IMR-90 (cell line): ENCODE measurements around the gene TBC1D9. TPM values are rescaled to one million over a fixed set of nuclear protein-coding genes. Genes with fewer than 3 reads are reported as not detected.

Experiments
- ATAC-seq: fragments of 200-7000 bp; cut with Tn5 transposase; 2 replicates; pipeline ENCODE4 v1.9.1; 2020; ENCODE audit warnings: low read depth, mild to moderate bottlenecking, moderate library complexity
- BruUV-seq: library from RNA; stranded (reverse); fragments of 400-500 nt; replicated peaks from 2 replicates; lab custom pipeline; 2021; lab: Mats Ljungman, UMichigan
- CTCF ChIA-PET: fragments of 300-600 bp; formaldehyde crosslinking; extraction: SDS; loops from one replicate; lab custom pipeline; 2021; ENCODE audit warnings: antibody characterized with exemption; lab: Yijun Ruan, JAX
- POLR2A ChIA-PET: fragments of 300-600 bp; sonication (Branson Sonifier 250); formaldehyde crosslinking; loops from one replicate; lab custom pipeline; 2022; ENCODE audit warnings: antibody characterized with exemption; ENCODE audit not compliant: unreplicated experiment; lab: Charles Lee
- DNase-seq: peaks from one replicate; pipeline ENCODE4 v3.0.0; 2013
- H2AFZ ChIP-seq: replicated peaks from 2 replicates; pipeline ENCODE3; 2013; ENCODE audit warnings: low read length, mild to moderate bottlenecking; ENCODE audit not compliant: poor library complexity
- H2AK5ac ChIP-seq: 2 replicates; pipeline ENCODE4 v1.6.1; 2013; ENCODE audit warnings: low read depth, low read length, inconsistent platforms
- H2AK9ac ChIP-seq: replicated peaks from 2 replicates; pipeline ENCODE3; 2013; ENCODE audit warnings: mild to moderate bottlenecking, low read depth, low read length, moderate library complexity; ENCODE audit not compliant: poor library complexity
- H2BK120ac ChIP-seq: 2 replicates; pipeline ENCODE4 v1.6.1; 2013; ENCODE audit warnings: low read depth, low read length, inconsistent platforms
- H2BK15ac ChIP-seq: 3 replicates; pipeline ENCODE4 v1.6.1; 2013; ENCODE audit warnings: low read depth, low read length, inconsistent platforms
- H2BK20ac ChIP-seq: 2 replicates; pipeline ENCODE4 v1.6.1; 2013; ENCODE audit warnings: low read depth, mild to moderate bottlenecking, inconsistent platforms, low read length, moderate library complexity
- H2BK5ac ChIP-seq: 2 replicates; pipeline ENCODE4 v1.6.1; 2013; ENCODE audit warnings: mild to moderate bottlenecking, low read depth, low read length, inconsistent platforms; ENCODE audit not compliant: poor library complexity, severe bottlenecking
- H3K14ac ChIP-seq: replicated peaks from 2 replicates; pipeline ENCODE4 v1.6.1; 2013; ENCODE audit warnings: low read depth, low read length, inconsistent platforms
- H3K18ac ChIP-seq: 2 replicates; pipeline ENCODE4 v1.6.1; 2013; ENCODE audit warnings: low read depth, low read length, control low read depth
- H3K23ac ChIP-seq: 2 replicates; pipeline ENCODE4 v1.6.1; 2013; ENCODE audit warnings: low read depth, low read length, inconsistent platforms
- H3K27ac ChIP-seq: 2 replicates; pipeline ENCODE4 v1.5.1; 2013; ENCODE audit warnings: mild to moderate bottlenecking, control low read depth, low read length; ENCODE audit not compliant: insufficient read depth
- H3K27me3 ChIP-seq: 2 replicates; pipeline ENCODE4 v1.6.1; 2013; ENCODE audit warnings: low read length; ENCODE audit not compliant: control insufficient read depth, insufficient read depth
- H3K36me3 ChIP-seq: 2 replicates; pipeline ENCODE4 v1.6.1; 2013; ENCODE audit warnings: low read length, mixed read lengths; ENCODE audit not compliant: control insufficient read depth, insufficient read depth
- H3K4ac ChIP-seq: 2 replicates; pipeline ENCODE4 v1.6.1; 2013; ENCODE audit warnings: low read depth, low read length, inconsistent platforms
- H3K4me1 ChIP-seq: 2 replicates; pipeline ENCODE4 v1.6.1; 2013; ENCODE audit warnings: low read length, mixed read lengths; ENCODE audit not compliant: control insufficient read depth, insufficient read depth
- H3K4me2 ChIP-seq: 2 replicates; pipeline ENCODE4 v1.6.1; 2013; ENCODE audit warnings: low read depth, mild to moderate bottlenecking, control low read depth, low read length, moderate library complexity
- H3K4me3 ChIP-seq: 2 replicates; pipeline ENCODE4 v1.5.1; 2013; ENCODE audit warnings: low read depth, mild to moderate bottlenecking, control low read depth, low read length, moderate library complexity; ENCODE audit not compliant: insufficient read depth
- H3K56ac ChIP-seq: 2 replicates; pipeline ENCODE4 v1.6.1; 2013; ENCODE audit warnings: low read length, inconsistent platforms; ENCODE audit not compliant: insufficient read depth; ENCODE audit errors: extremely low read depth
- H3K79me1 ChIP-seq, 2 experiments: 2 replicates each; pipeline ENCODE4 v1.6.1; 2013; ENCODE audit warnings: low read length in 2 of 2, inconsistent platforms in 1 of 2, low read depth in 1 of 2
- H3K9ac ChIP-seq: 2 replicates; pipeline ENCODE4 v1.6.1; 2013; ENCODE audit warnings: low read depth, low read length, control low read depth
- H3K9me1 ChIP-seq: 2 replicates; pipeline ENCODE4 v1.6.1; 2013; ENCODE audit warnings: low read length, inconsistent platforms; ENCODE audit not compliant: insufficient read depth
- H3K9me3 ChIP-seq: 2 replicates; pipeline ENCODE4 v1.6.1; 2013; ENCODE audit warnings: low read length; ENCODE audit not compliant: control insufficient read depth, insufficient read depth
- H4K20me1 ChIP-seq: 2 replicates; pipeline ENCODE4 v1.6.1; 2013; ENCODE audit warnings: low read length, inconsistent platforms; ENCODE audit not compliant: insufficient read depth
- H4K5ac ChIP-seq: 2 replicates; pipeline ENCODE4 v1.6.1; 2013; ENCODE audit warnings: mild to moderate bottlenecking, low read depth, low read length, control low read depth
- H4K8ac ChIP-seq, 2 experiments: 2 replicates each; pipeline ENCODE4 v1.6.1; 2013; ENCODE audit warnings: low read depth in 2 of 2, low read length in 2 of 2, control low read depth in 1 of 2, inconsistent platforms in 1 of 2
- H4K91ac ChIP-seq: 2 replicates; pipeline ENCODE4 v1.6.1; 2013; ENCODE audit warnings: low read depth, low read length, inconsistent platforms; ENCODE audit not compliant: insufficient read depth
- BHLHE40 ChIP-seq: fragments of 150-350 bp; IDR thresholded peaks from 2 replicates; pipeline ENCODE4 v1.6.1; 2016; ENCODE audit warnings: mild to moderate bottlenecking, low read depth, low read length
- CEBPB ChIP-seq: IDR thresholded peaks from 2 replicates; pipeline ENCODE4 v1.6.1; 2012; ENCODE audit warnings: low read depth, low read length, improper control_type of control experiment
- CHD1 ChIP-seq: IDR thresholded peaks from 2 replicates; pipeline ENCODE4 v1.6.1; 2012; ENCODE audit warnings: low read depth, low read length, improper control_type of control experiment
- CTCF ChIP-seq: conservative IDR thresholded peaks from 2 replicates; pipeline ENCODE4 v1.5.1; 2012; ENCODE audit warnings: mild to moderate bottlenecking, low read depth, low read length, improper control_type of control experiment
- ELK1 ChIP-seq: fragments of 150-350 bp; IDR thresholded peaks from 2 replicates; pipeline ENCODE4 v1.6.1; 2016; ENCODE audit warnings: low read depth, mild to moderate bottlenecking, low read length, moderate library complexity, borderline replicate concordance
- FOS ChIP-seq: fragments of 150-350 bp; IDR thresholded peaks from 2 replicates; pipeline ENCODE4 v1.6.1; 2016; ENCODE audit warnings: low read depth, low read length
- MAFK ChIP-seq: IDR thresholded peaks from 2 replicates; pipeline ENCODE4 v1.6.1; 2012; ENCODE audit warnings: low read depth, low read length, improper control_type of control experiment
- MAZ ChIP-seq: IDR thresholded peaks from 2 replicates; pipeline ENCODE4 v1.6.1; 2012; ENCODE audit warnings: low read depth, mild to moderate bottlenecking, low read length, improper control_type of control experiment, moderate library complexity, borderline replicate concordance
- MXI1 ChIP-seq: IDR thresholded peaks from 2 replicates; pipeline ENCODE4 v1.6.1; 2012; ENCODE audit warnings: low read depth, mild to moderate bottlenecking, low read length, moderate library complexity, borderline replicate concordance
- NFE2L2 ChIP-seq: fragments of 150-350 bp; IDR thresholded peaks from 2 replicates; pipeline ENCODE4 v1.6.1; 2016; ENCODE audit warnings: low read depth, mild to moderate bottlenecking, low read length
- POLR2A ChIP-seq: IDR thresholded peaks from 2 replicates; pipeline ENCODE4 v1.6.1; 2012; ENCODE audit warnings: mild to moderate bottlenecking, low read depth, low read length
- RAD21 ChIP-seq: IDR thresholded peaks from 2 replicates; pipeline ENCODE4 v1.6.1; 2012; ENCODE audit warnings: low read length, improper control_type of control experiment
- RCOR1 ChIP-seq: IDR thresholded peaks from 2 replicates; pipeline ENCODE4 v1.6.1; 2012; ENCODE audit warnings: mild to moderate bottlenecking, low read length, improper control_type of control experiment; ENCODE audit not compliant: insufficient replicate concordance
- RFX5 ChIP-seq: IDR thresholded peaks from 2 replicates; pipeline ENCODE4 v1.8.0; 2012; ENCODE audit warnings: low read depth, mild to moderate bottlenecking, low read length, moderate library complexity
- SMC3 ChIP-seq: fragments of 150-350 bp; IDR thresholded peaks from 2 replicates; pipeline ENCODE4 v1.6.1; 2016; ENCODE audit warnings: low read depth, mild to moderate bottlenecking, antibody characterized with exemption, low read length, moderate library complexity
- WGBS, 2 experiments: methylation state at CpG; one replicate each; pipeline versions ENCODE4 v1.1.5 to v1.1.7; 2013; ENCODE audit warnings: missing lambda C conversion rate in 2 of 2; ENCODE audit not compliant: insufficient read length in 1 of 2; ENCODE audit errors: extremely low coverage in 2 of 2; 5-methylcytosine and 5-hydroxymethylcytosine counted together
- dilution Hi-C: fragments of 300-500 bp; cut with HindIII; formaldehyde crosslinking; loops from one replicate; pipeline ENCODE4 v1.14.3; 2018; ENCODE audit warnings: low sequenced_read_pairs; ENCODE audit not compliant: unreplicated experiment
- in situ Hi-C: fragments of 300-500 bp; cut with MboI; formaldehyde crosslinking; loops from 3 replicates; pipeline ENCODE4 v1.14.3; 2019; ENCODE audit warnings: low sequenced_read_pairs, inconsistent platforms, mixed read lengths
- intact Hi-C: fragments of 100-400 bp; cut with micrococcal nuclease; formaldehyde crosslinking; loops from 2 replicates; pipeline ENCODE4 v1.10.0; 2022
- polyA plus RNA-seq, 3 experiments: library from polyadenylated mRNA; depleted of rRNA; stranded (reverse); fragments of >200 nt; gene quantifications; 2 replicates each; pipeline ENCODE4 v1.2.3, GENCODE V29; 2012; ENCODE audit warnings: low replicate concordance in 1 of 3
- total RNA-seq: library from RNA; depleted of rRNA; stranded (reverse); fragments of >200 nt; gene quantifications from 2 replicates; pipeline ENCODE4 v1.2.3, GENCODE V29; 2012
- TF ChIP-seq, protein P1 (sequence below): fragments of 150-350 bp; IDR thresholded peaks from 2 replicates; pipeline ENCODE4 v1.6.1; 2017; ENCODE audit warnings: mild to moderate bottlenecking, antibody characterized with exemption, low read length, low read depth

The TBC1D9 gene
- total and polyA plus RNA-seq, 2 of the 4 experiments (the other 2 are of a cell fraction) = 11.7 to 15.2 TPM

DNA sequence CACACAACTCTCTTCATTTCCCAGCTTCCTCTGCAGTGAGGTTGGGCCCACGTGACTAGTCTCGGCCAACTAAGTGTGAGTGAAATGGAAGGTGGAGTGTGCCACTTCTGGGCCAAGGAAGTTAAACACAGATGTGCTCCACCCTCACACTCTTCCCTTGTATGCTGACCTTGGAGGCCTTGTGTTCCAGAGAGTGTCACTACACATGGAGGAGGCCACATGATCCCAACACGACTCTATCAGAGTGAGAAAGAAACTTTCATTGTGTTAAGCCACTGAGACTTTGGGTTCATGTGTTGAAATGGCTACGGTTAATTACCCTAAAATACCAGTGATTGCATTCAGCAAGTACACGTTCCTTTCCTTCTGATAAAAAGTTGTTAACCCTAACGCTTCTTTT, 55.1 kb downstream of the TBC1D9 start:
- H2BK120ac ChIP-seq = no peak overlapping the region
- H4K8ac ChIP-seq = no peak overlapping the region
- WGBS, 2 experiments = 100% methylated on average over 1 of the region's 6 CpGs; no CpG with 5 or more reads in 1 of the 2 experiments
- peaks cover 2% of the 10 kb centered on the region; the same call in 1 of the 2 replicates for H3K4me1 ChIP-seq
- no peak overlapping the region for H2AK9ac ChIP-seq
- H3K4me3 ChIP-seq = no peak overlapping the region
- H4K20me1 ChIP-seq = no peaks in the 10 kb centered on the region; the same call in 1 of the 2 replicates
- no peak overlapping the region for H4K91ac ChIP-seq
- ChIA-PET CTCF (interaction anchor here (0.7 kb wide), 1 partner anchor 15 kb away, joined by 3 read pairs; no protein-coding TSS in a partner anchor), POLR2A (no interaction called here)
- H3K79me1 ChIP-seq = peaks cover 10 to 15% of the 10 kb centered on the region in 2 experiments
- H2BK5ac ChIP-seq = no peak overlapping the region
- H3K9me3 ChIP-seq = no peaks in the 10 kb centered on the region
- dilution Hi-C loops (no loop called here), intact Hi-C loops (no loop called here), in situ Hi-C loops (no loop called here)
- peaks cover 3% of the 10 kb centered on the region; the same call in 1 of the 2 replicates for H3K36me3 ChIP-seq
- H3K9ac ChIP-seq = no peak overlapping the region
- no peak overlapping the region for H3K14ac ChIP-seq
- H2AFZ ChIP-seq = no peak overlapping the region
- no peaks in the 10 kb centered on the region for H3K27me3 ChIP-seq
- no peak overlapping the region for H2BK15ac ChIP-seq
- TF ChIP-seq RCOR1 (no peak), FOS (no peak), CEBPB (no peak), RFX5 (no peak), MAFK (no peak), MAZ (no peak), ELK1 (no peak), POLR2A (no peak), SMC3 (no peak), BHLHE40 (no peak), NFE2L2 (no peak), CHD1 (no peak), MXI1 (no peak), RAD21 (no peak), CTCF (no peak)
- TF ChIP-seq, protein P1, sequence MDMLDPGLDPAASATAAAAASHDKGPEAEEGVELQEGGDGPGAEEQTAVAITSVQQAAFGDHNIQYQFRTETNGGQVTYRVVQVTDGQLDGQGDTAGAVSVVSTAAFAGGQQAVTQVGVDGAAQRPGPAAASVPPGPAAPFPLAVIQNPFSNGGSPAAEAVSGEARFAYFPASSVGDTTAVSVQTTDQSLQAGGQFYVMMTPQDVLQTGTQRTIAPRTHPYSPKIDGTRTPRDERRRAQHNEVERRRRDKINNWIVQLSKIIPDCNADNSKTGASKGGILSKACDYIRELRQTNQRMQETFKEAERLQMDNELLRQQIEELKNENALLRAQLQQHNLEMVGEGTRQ = no peak
- H3K4me2 ChIP-seq = no peak overlapping the region
- no peak overlapping the region for H3K56ac ChIP-seq
- no peak overlapping the region for H3K23ac ChIP-seq
- no peak overlapping the region for H2AK5ac ChIP-seq
- H4K5ac ChIP-seq = no peak overlapping the region
- H3K4ac ChIP-seq = no peak overlapping the region
- no TSS peak for BruUV-seq
- H2BK20ac ChIP-seq = no peak overlapping the region
- H3K18ac ChIP-seq = no peak overlapping the region
- ATAC-seq (no peak), DNase-seq (no peak)
- 0 out of 2 replicates have a peak, but pooled peaks cover 2% of the 10 kb centered on the region for H3K9me1 ChIP-seq
- H3K27ac ChIP-seq = no peak overlapping the region
